HEK293 (cell line): ENCODE data around the gene EIF2A.

Experiments used
- CTCF ChIA-PET: fragments of 350-600 bp; formaldehyde crosslinking; extraction: SDS; loops from one replicate; lab custom pipeline; 2021; ENCODE audit warnings: antibody characterized with exemption; lab: Yijun Ruan, JAX
- POLR2A ChIA-PET: fragments of 300-600 bp; formaldehyde crosslinking; extraction: SDS; loops from one replicate; lab custom pipeline; 2020; ENCODE audit warnings: antibody characterized with exemption, inconsistent platforms; lab: Yijun Ruan, JAX
- H3K27ac ChIP-seq: fragments of 200-500 bp; sonication (Bioruptor generic); 2 replicates; pipeline ENCODE4 v1.5.1; 2014; ENCODE audit warnings: low read depth, low read length, control low read depth, inconsistent platforms; ENCODE audit errors: extremely low read depth
- H3K36me3 ChIP-seq, 2 experiments: fragments of 200-500 bp in 1 of 2; sonication (Bioruptor generic) in 1 of 2; 1 replicate in 1 of 2; 2 replicates in 1 of 2; pipeline ENCODE4 v1.5.1; 2014 to 2017; ENCODE audit warnings: inconsistent platforms in 2 of 2, low read length in 2 of 2; ENCODE audit not compliant: control insufficient read depth in 2 of 2, insufficient read depth in 1 of 2
- H3K4me1 ChIP-seq: fragments of 200-500 bp; sonication (Bioruptor generic); 2 replicates; pipeline ENCODE4 v1.5.1; 2014; ENCODE audit warnings: mild to moderate bottlenecking, low read length, inconsistent platforms; ENCODE audit not compliant: control insufficient read depth, insufficient read depth
- H3K4me3 ChIP-seq: 2 replicates; pipeline ENCODE4 v1.5.1; 2011; ENCODE audit warnings: low read depth, mild to moderate bottlenecking, control low read depth, low read length, moderate library complexity
- H3K9me3 ChIP-seq: fragments of 200-500 bp; sonication (Bioruptor generic); 2 replicates; pipeline ENCODE4 v1.5.1; 2014; ENCODE audit warnings: low read depth, low read length, inconsistent platforms; ENCODE audit not compliant: control insufficient read depth, insufficient read depth
- GLI2 ChIP-seq: fragments of 450-650 bp; formaldehyde crosslinking; IDR thresholded peaks from 2 replicates; pipeline ENCODE4; 2017; ENCODE audit warnings: missing biosample characterization, missing genetic modification characterization, low read depth, borderline replicate concordance
- SCRT1 ChIP-seq: fragments of 450-650 bp; formaldehyde crosslinking; IDR thresholded peaks from 2 replicates; pipeline ENCODE4 v1.5.1; 2016; ENCODE audit warnings: missing biosample characterization, missing genetic modification characterization, borderline replicate concordance
- SETDB1 ChIP-seq: IDR thresholded peaks from one replicate; pipeline ENCODE4 v1.6.1; 2017; ENCODE audit warnings: mild to moderate bottlenecking, low read length, moderate library complexity, mixed read lengths; ENCODE audit not compliant: insufficient read length
- ZBTB8A ChIP-seq: fragments of 450-650 bp; formaldehyde crosslinking; IDR thresholded peaks from 2 replicates; pipeline ENCODE4 v1.5.1; 2016; ENCODE audit warnings: missing biosample characterization, missing genetic modification characterization
- ZFP41 ChIP-seq: fragments of 450-650 bp; formaldehyde crosslinking; IDR thresholded peaks from 2 replicates; pipeline ENCODE4 v1.5.1; 2016; ENCODE audit warnings: missing biosample characterization, missing genetic modification characterization, borderline replicate concordance
- ZNF138 ChIP-seq: fragments of 450-650 bp; formaldehyde crosslinking; IDR thresholded peaks from 2 replicates; pipeline ENCODE4 v1.5.1; 2016; ENCODE audit warnings: missing biosample characterization, missing genetic modification characterization, borderline replicate concordance
- ZNF391 ChIP-seq: fragments of 450-650 bp; formaldehyde crosslinking; IDR thresholded peaks from 2 replicates; pipeline ENCODE4 v1.5.1; 2016; ENCODE audit warnings: low read depth, missing biosample characterization, missing genetic modification characterization, borderline replicate concordance
- ZNF561 ChIP-seq: fragments of 450-650 bp; IDR thresholded peaks from 2 replicates; pipeline ENCODE4 v1.5.1; 2018; ENCODE audit warnings: missing biosample characterization, missing genetic modification characterization, borderline replicate concordance
- ZNF610 ChIP-seq: fragments of 450-650 bp; formaldehyde crosslinking; IDR thresholded peaks from 2 replicates; pipeline ENCODE4 v1.5.1; 2016; ENCODE audit warnings: missing biosample characterization, missing genetic modification characterization, borderline replicate concordance
- ZNF660 ChIP-seq: fragments of 450-650 bp; IDR thresholded peaks from 2 replicates; pipeline ENCODE4 v1.5.1; 2018; ENCODE audit warnings: missing biosample characterization, mild to moderate bottlenecking, missing genetic modification characterization
- ZNF776 ChIP-seq: fragments of 450-650 bp; formaldehyde crosslinking; IDR thresholded peaks from 2 replicates; pipeline ENCODE4 v1.5.0; 2017; ENCODE audit warnings: missing biosample characterization, missing genetic modification characterization, borderline replicate concordance
- ZNF791 ChIP-seq: fragments of 450-650 bp; formaldehyde crosslinking; IDR thresholded peaks from 2 replicates; pipeline ENCODE4 v1.5.1; 2016; ENCODE audit warnings: missing biosample characterization, missing genetic modification characterization
- TF ChIP-seq, protein P1 (sequence below): fragments of 450-650 bp; formaldehyde crosslinking; IDR thresholded peaks from 2 replicates; pipeline ENCODE4 v1.5.1; 2017; ENCODE audit warnings: missing biosample characterization, missing genetic modification characterization
- TF ChIP-seq, protein P2 (sequence below): fragments of 450-650 bp; formaldehyde crosslinking; IDR thresholded peaks from 2 replicates; pipeline ENCODE4 v1.5.1; 2016; ENCODE audit warnings: missing biosample characterization, missing genetic modification characterization
- TF ChIP-seq, protein P3 (sequence below): fragments of 450-650 bp; formaldehyde crosslinking; IDR thresholded peaks from 2 replicates; pipeline ENCODE4 v1.5.1; 2017; ENCODE audit warnings: missing biosample characterization, missing genetic modification characterization
- TF ChIP-seq, protein P4 (sequence below): fragments of 450-650 bp; formaldehyde crosslinking; IDR thresholded peaks from 2 replicates; pipeline ENCODE4 v1.5.1; 2017; ENCODE audit warnings: missing biosample characterization, mild to moderate bottlenecking, missing genetic modification characterization, moderate library complexity

EIF2A gene

DNA sequence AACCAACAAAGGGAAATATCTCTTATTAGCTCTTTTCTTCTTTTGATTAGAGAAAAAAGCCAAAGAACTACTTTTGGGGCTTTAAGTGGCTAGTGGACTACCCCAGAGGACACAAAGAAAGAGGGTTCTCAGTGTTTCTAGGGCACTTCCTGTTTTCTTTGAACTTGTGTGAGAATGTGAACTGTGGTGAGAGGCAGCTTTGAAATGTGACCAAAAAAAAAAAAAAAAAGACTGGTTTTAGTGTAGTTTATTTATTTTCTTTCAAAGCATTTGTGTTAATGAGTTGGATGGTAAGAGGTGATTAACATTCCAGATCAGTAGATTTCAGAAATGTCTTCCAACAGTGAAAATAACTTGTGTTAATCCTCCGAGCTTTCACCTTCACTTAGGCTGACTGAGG is 88.9 kb downstream of the EIF2A start:
- Histone ChIP-seq H3K27ac (no peak overlapping the region), H3K36me3 (peaks cover 0 to 1% of the 10 kb centered on the region in 2 experiments; a peak in 1 of 3 replicates), H3K9me3 (no peaks in the 10 kb centered on the region), H3K4me3 (no peak overlapping the region), H3K4me1 (no peaks in the 10 kb centered on the region)
- no peak for TF ChIP-seq GLI2
- TF ChIP-seq ZNF660 (tag by site-specific recombination): no peak
- TF ChIP-seq, protein P1, sequence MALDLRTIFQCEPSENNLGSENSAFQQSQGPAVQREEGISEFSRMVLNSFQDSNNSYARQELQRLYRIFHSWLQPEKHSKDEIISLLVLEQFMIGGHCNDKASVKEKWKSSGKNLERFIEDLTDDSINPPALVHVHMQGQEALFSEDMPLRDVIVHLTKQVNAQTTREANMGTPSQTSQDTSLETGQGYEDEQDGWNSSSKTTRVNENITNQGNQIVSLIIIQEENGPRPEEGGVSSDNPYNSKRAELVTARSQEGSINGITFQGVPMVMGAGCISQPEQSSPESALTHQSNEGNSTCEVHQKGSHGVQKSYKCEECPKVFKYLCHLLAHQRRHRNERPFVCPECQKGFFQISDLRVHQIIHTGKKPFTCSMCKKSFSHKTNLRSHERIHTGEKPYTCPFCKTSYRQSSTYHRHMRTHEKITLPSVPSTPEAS: no peak
- no peak for TF ChIP-seq ZNF776 (tag by site-specific recombination)
- no peak for TF ChIP-seq ZNF391 (tag by site-specific recombination)
- TF ChIP-seq, protein P2, sequence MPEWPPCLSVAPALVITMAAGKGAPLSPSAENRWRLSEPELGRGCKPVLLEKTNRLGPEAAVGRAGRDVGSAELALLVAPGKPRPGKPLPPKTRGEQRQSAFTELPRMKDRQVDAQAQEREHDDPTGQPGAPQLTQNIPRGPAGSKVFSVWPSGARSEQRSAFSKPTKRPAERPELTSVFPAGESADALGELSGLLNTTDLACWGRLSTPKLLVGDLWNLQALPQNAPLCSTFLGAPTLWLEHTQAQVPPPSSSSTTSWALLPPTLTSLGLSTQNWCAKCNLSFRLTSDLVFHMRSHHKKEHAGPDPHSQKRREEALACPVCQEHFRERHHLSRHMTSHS (tag by site-specific recombination): no peak
- no peak for TF ChIP-seq SCRT1 (tag by site-specific recombination)
- TF ChIP-seq, protein P3, sequence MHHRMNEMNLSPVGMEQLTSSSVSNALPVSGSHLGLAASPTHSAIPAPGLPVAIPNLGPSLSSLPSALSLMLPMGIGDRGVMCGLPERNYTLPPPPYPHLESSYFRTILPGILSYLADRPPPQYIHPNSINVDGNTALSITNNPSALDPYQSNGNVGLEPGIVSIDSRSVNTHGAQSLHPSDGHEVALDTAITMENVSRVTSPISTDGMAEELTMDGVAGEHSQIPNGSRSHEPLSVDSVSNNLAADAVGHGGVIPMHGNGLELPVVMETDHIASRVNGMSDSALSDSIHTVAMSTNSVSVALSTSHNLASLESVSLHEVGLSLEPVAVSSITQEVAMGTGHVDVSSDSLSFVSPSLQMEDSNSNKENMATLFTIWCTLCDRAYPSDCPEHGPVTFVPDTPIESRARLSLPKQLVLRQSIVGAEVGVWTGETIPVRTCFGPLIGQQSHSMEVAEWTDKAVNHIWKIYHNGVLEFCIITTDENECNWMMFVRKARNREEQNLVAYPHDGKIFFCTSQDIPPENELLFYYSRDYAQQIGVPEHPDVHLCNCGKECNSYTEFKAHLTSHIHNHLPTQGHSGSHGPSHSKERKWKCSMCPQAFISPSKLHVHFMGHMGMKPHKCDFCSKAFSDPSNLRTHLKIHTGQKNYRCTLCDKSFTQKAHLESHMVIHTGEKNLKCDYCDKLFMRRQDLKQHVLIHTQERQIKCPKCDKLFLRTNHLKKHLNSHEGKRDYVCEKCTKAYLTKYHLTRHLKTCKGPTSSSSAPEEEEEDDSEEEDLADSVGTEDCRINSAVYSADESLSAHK (tag by site-specific recombination): no peak
- no peak for TF ChIP-seq ZFP41 (tag by site-specific recombination)
- no peak for TF ChIP-seq SETDB1
- TF ChIP-seq ZNF138: no peak
- TF ChIP-seq ZNF561 (tag by site-specific recombination): no peak
- TF ChIP-seq, protein P4, sequence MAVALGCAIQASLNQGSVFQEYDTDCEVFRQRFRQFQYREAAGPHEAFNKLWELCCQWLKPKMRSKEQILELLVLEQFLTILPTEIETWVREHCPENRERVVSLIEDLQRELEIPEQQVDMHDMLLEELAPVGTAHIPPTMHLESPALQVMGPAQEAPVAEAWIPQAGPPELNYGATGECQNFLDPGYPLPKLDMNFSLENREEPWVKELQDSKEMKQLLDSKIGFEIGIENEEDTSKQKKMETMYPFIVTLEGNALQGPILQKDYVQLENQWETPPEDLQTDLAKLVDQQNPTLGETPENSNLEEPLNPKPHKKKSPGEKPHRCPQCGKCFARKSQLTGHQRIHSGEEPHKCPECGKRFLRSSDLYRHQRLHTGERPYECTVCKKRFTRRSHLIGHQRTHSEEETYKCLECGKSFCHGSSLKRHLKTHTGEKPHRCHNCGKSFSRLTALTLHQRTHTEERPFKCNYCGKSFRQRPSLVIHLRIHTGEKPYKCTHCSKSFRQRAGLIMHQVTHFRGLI: no peak
- TF ChIP-seq ZNF610 (tag by site-specific recombination): no peak
- TF ChIP-seq ZNF791: no peak
- no peak for TF ChIP-seq ZBTB8A (tag by site-specific recombination)
- ChIA-PET CTCF (no interaction called here), POLR2A (no interaction called here)
